ENCODE data around the gene KCNQ1. TPM values are rescaled to one million over a fixed set of nuclear protein-coding genes. Genes with fewer than 3 reads are reported as not detected.
A peak's percentile ranks its signal among the peaks of the same experiment; 100 is the strongest.

KCNQ1 gene
- total and polyA plus RNA-seq, 2 of the 13 experiments (the other 11 are each of a cell fraction or from before 2014, with no cell fraction given), result 0.02 to 0.08 TPM

DNA sequence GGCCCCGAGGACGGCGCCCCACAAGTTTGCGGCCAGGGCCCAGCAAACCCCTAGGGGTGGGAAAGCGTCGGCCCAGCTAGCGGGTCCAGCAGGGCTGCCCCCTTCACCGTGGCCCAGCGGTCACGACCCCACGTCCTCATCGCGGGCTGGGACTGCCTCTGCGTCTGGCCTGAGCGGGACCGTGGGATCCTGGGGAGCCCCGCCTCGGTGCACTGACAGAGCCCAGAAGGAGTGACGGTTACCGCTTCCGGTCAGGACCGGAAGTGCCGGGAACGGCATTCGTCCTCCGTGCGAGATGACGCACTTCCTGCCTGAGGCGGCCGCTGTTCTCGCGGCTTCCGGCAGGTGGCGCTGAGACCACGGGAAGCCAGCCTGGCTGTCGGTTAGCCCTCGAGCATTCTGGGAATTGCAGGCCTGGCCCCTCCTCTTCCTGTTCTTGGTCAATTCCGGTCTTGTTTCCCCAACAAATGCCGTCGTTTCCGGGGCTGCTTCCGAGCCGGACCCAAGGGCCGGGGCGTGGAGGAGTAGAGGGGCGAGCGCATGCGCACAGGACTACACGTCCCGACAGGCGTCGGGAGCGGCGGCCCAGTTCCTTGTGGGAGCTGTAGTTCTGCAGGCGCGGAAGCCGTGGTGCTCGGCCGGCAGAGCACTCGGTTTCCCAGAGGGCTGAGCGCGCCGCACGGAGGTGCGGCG is 44.6 kb upstream of the KCNQ1 start, which contains the start of gene TSSC4 (continued):
- 0 out of 2 replicates have a peak, but pooled peaks have one; percentile 50 for TF ChIP-seq ZNF333 (CRISPR knock-in tag; IDR thresholded peaks at IDR 0.05; ENCODE audit: borderline replicate concordance)
- peak; percentile 70 for TF ChIP-seq NFKBIZ (CRISPR knock-in tag; IDR thresholded peaks at IDR 0.05)
- TF ChIP-seq KLF15 (CRISPR knock-in tag; IDR thresholded peaks at IDR 0.05; ENCODE audit: borderline replicate concordance), result peak; percentile 37; the same call in 1 of the 2 replicates
- 0 out of 2 replicates have a peak, but pooled peaks have one; percentile 39 for TF ChIP-seq RXRB (CRISPR knock-in tag; IDR thresholded peaks at IDR 0.05; ENCODE audit: borderline replicate concordance)
- no peak for TF ChIP-seq ZNF263 (CRISPR knock-in tag; IDR thresholded peaks at IDR 0.05)
- no peak for TF ChIP-seq SP140L (CRISPR knock-in tag; IDR thresholded peaks at IDR 0.05; ENCODE audit: borderline replicate concordance)
- TF ChIP-seq ZFX (CRISPR knock-in tag; IDR thresholded peaks at IDR 0.05; ENCODE audit: low read depth), result peak; percentile 91; the same call in 1 of the 2 replicates
- TF ChIP-seq NFKB2 (CRISPR knock-in tag; IDR thresholded peaks at IDR 0.05; ENCODE audit: borderline replicate concordance), result peak; percentile 17; the same call in 1 of the 2 replicates
- TF ChIP-seq KMT2B (CRISPR knock-in tag; IDR thresholded peaks at IDR 0.05), result peak; percentile 56; the same call in 1 of the 2 replicates
- TF ChIP-seq ZNF788 (CRISPR knock-in tag; IDR thresholded peaks at IDR 0.05; ENCODE audit: borderline replicate concordance), result peak; percentile 96; the same call in 1 of the 2 replicates
- no peak; the same call in 1 of the 2 replicates for TF ChIP-seq ZNF616 (CRISPR knock-in tag; IDR thresholded peaks at IDR 0.05; ENCODE audit: low read depth)
- TF ChIP-seq ZNF513 (CRISPR knock-in tag; conservative IDR thresholded peaks at IDR 0.05), result peak; percentile 96; the same call in 1 of the 2 replicates
- TF ChIP-seq GFI1 (CRISPR knock-in tag; IDR thresholded peaks at IDR 0.05; ENCODE audit: borderline replicate concordance), result no peak; the same call in none of the 2 replicates
- no peak for TF ChIP-seq CENPX (CRISPR knock-in tag; IDR thresholded peaks at IDR 0.05)
- TF ChIP-seq RFXANK (CRISPR knock-in tag; IDR thresholded peaks at IDR 0.05), result peak; percentile 84; the same call in 1 of the 2 replicates
- no peak for TF ChIP-seq SSRP1 (CRISPR knock-in tag; IDR thresholded peaks at IDR 0.05)
- TF ChIP-seq ZNF383 (CRISPR knock-in tag; IDR thresholded peaks at IDR 0.05; ENCODE audit: borderline replicate concordance), result no peak
- TF ChIP-seq AGO1 (IDR thresholded peaks at IDR 0.05; ENCODE audit: low read depth, low read length, poor library complexity, severe bottlenecking), result no peak
- TF ChIP-seq ZNF720 (CRISPR knock-in tag; IDR thresholded peaks at IDR 0.05), result 0 out of 2 replicates have a peak, but pooled peaks have one; percentile 56
- no peak for TF ChIP-seq FOXA1 (IDR thresholded peaks at IDR 0.05)
- peak; percentile 37; the same call in 1 of the 2 replicates for TF ChIP-seq FOXA1 (CRISPR knock-in tag; IDR thresholded peaks at IDR 0.05)
- TF ChIP-seq ZFP91 (CRISPR knock-in tag; IDR thresholded peaks at IDR 0.05; ENCODE audit: borderline replicate concordance), result peak; percentile 97
- no peak for TF ChIP-seq ZBTB8A (CRISPR knock-in tag; IDR thresholded peaks at IDR 0.05; ENCODE audit: borderline replicate concordance, low read depth)
- TF ChIP-seq ATF7 (IDR thresholded peaks at IDR 0.05), result peak; percentile 65
- peak; percentile 67; the same call in 1 of the 2 replicates for TF ChIP-seq ATF7 (CRISPR knock-in tag; IDR thresholded peaks at IDR 0.05)
- no peak for TF ChIP-seq ZNF737 (CRISPR knock-in tag; IDR thresholded peaks at IDR 0.05; ENCODE audit: borderline replicate concordance)
- TF ChIP-seq ZNF780A (CRISPR knock-in tag; IDR thresholded peaks at IDR 0.05), result no peak

All from HepG2 (cell line).